ENCODE results near the gene UBR3.
A peak's percentile ranks its signal among the peaks of the same experiment; 100 is the strongest.

The UBR3 gene

GRCh38 chr2:169828141-169828811 lies 1.0 kb downstream of the UBR3 start:
- peak in 1 of 2 experiments; percentile 51 for DNase-seq (ENCODE audit: low read depth in 1 of 2, low spot score in 1 of 2)
- Histone ChIP-seq H3K27me3 (ENCODE audit: insufficient read depth, poor library complexity, severe bottlenecking) (no peaks in the 10 kb centered on the region), H3K4me3 (replicated peaks; ENCODE audit: insufficient read depth, low read length) (peak overlapping the region; percentile 99), H3K27ac (replicated peaks) (peak overlapping the region; percentile 47)
- TF ChIP-seq POLR2AphosphoS5 (IDR thresholded peaks at IDR 0.05; ENCODE audit: low read depth) (no peak), GABPA (IDR thresholded peaks at IDR 0.05; ENCODE audit: low read depth) (no peak)

GRCh38 chr2:169834401-169834800 lies 7.1 kb downstream of the UBR3 start:
- Histone ChIP-seq H3K4me3 (replicated peaks; ENCODE audit: insufficient read depth, low read length) (no peak overlapping the region), H3K27ac (replicated peaks) (no peak overlapping the region), H3K27me3 (ENCODE audit: insufficient read depth, poor library complexity, severe bottlenecking) (no peaks in the 10 kb centered on the region)
- TF ChIP-seq CTCF (IDR thresholded peaks at IDR 0.05; ENCODE audit: insufficient read depth, low read length): no peak
- no peak for TF ChIP-seq REST (IDR thresholded peaks at IDR 0.05; ENCODE audit: insufficient replicate concordance, low read depth)
- no peak for TF ChIP-seq POLR2AphosphoS5 (IDR thresholded peaks at IDR 0.05; ENCODE audit: low read depth)
- no peak for TF ChIP-seq SPI1 (IDR thresholded peaks at IDR 0.05; ENCODE audit: borderline replicate concordance, low read depth)
- no peak for TF ChIP-seq GABPA (IDR thresholded peaks at IDR 0.05; ENCODE audit: low read depth)
- no peak for DNase-seq (ENCODE audit: low read depth in 1 of 2, low spot score in 1 of 2)

- no peaks in the 10 kb centered on the region for H3K27me3 ChIP-seq (ENCODE audit: insufficient read depth, poor library complexity, severe bottlenecking)
- no peak for DNase-seq (ENCODE audit: low read depth in 1 of 2, low spot score in 1 of 2)
- H3K4me3 ChIP-seq (replicated peaks; ENCODE audit: insufficient read depth, low read length): no peak overlapping the region
- TF ChIP-seq POLR2AphosphoS5 (IDR thresholded peaks at IDR 0.05; ENCODE audit: low read depth) (no peak), SPI1 (IDR thresholded peaks at IDR 0.05; ENCODE audit: borderline replicate concordance, low read depth) (no peak), REST (IDR thresholded peaks at IDR 0.05; ENCODE audit: insufficient replicate concordance, low read depth) (no peak), CTCF (IDR thresholded peaks at IDR 0.05; ENCODE audit: insufficient read depth, low read length) (no peak), GABPA (IDR thresholded peaks at IDR 0.05; ENCODE audit: low read depth) (no peak)
- H3K27ac ChIP-seq (replicated peaks): no peak overlapping the region
These were observed 11.7 kb downstream of the UBR3 start for GRCh38 chr2:169838743-169839489.

- Histone ChIP-seq H3K27ac (replicated peaks) (no peak overlapping the region), H3K27me3 (ENCODE audit: insufficient read depth, poor library complexity, severe bottlenecking) (no peaks in the 10 kb centered on the region), H3K4me3 (replicated peaks; ENCODE audit: insufficient read depth, low read length) (no peak overlapping the region)
- TF ChIP-seq REST (IDR thresholded peaks at IDR 0.05; ENCODE audit: insufficient replicate concordance, low read depth): no peak
- no peak for TF ChIP-seq GABPA (IDR thresholded peaks at IDR 0.05; ENCODE audit: low read depth)
- no peak for TF ChIP-seq SPI1 (IDR thresholded peaks at IDR 0.05; ENCODE audit: borderline replicate concordance, low read depth)
- TF ChIP-seq CTCF (IDR thresholded peaks at IDR 0.05; ENCODE audit: insufficient read depth, low read length): no peak
- TF ChIP-seq POLR2AphosphoS5 (IDR thresholded peaks at IDR 0.05; ENCODE audit: low read depth): no peak
- no peak for DNase-seq (ENCODE audit: low read depth in 1 of 2, low spot score in 1 of 2)
These were observed 12.9 kb downstream of the UBR3 start for GRCh38 chr2:169839954-169840746.

Measured in HL-60 (cell line).